GM18499 (cell line): ENCODE results near the gene SLC38A1.

ENCODE experiments used
- ATAC-seq: cut with Tn5 transposase; IDR thresholded peaks from one replicate; pipeline ENCODE4 v1.9.1; 2021; ENCODE audit warnings: moderate number of reproducible peaks; ENCODE audit not compliant: insufficient read depth, unreplicated experiment

The SLC38A1 gene

GRCh38 chr12:46237371-46238045, 31.3 kb downstream of the SLC38A1 start:
- ATAC-seq, result no peak

GRCh38 chr12:46234000-46234399, 34.8 kb downstream of the SLC38A1 start:
- no peak for ATAC-seq

- ATAC-seq, result no peak
Measured at GRCh38 chr12:46233423-46233822, 35.4 kb downstream of the SLC38A1 start.

GRCh38 chr12:46230983-46231382, 37.9 kb downstream of the SLC38A1 start:
- ATAC-seq, result no peak

- ATAC-seq, result no peak
Measured at GRCh38 chr12:46230306-46230705, 38.5 kb downstream of the SLC38A1 start.

DNA sequence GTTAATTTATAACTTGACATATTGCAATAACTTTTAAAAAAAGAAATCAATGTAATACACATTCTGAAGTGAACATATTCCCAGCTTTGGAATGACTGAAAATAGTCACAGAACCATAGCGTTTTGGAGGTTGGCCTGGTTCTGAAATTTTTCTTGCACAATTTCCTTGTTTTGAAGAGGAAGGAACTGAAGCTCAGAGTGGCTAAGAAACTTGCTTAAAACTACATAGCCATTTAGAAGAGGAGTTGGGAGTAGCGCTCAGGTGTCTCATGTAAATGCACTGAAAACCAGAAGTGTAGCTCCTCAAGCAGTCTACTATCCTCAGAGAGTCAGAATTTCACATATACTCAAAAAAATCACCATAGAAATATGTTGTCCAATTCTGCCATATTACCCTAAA, 41.2 kb downstream of the SLC38A1 start:
- no peak for ATAC-seq

DNA sequence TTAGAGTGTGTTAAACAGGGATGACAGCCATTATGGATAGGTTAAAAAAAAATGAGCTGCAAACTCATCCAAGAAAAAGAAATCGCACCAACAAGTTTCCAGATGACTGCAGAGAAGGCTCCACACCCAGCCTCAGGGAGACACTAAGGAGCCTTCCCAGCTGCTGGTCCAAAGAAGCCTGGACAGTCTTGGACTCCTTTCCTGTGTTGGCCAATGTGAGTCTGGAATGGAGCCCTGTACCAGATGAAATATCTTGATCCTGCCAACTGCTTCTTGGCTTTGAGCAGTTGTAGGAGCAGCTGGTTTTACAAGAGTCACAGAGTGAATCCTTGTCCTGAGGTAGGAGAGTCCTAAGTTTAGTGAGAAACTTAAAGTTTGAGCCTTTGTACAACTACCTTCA, 44.5 kb downstream of the SLC38A1 start:
- ATAC-seq, result no peak

DNA sequence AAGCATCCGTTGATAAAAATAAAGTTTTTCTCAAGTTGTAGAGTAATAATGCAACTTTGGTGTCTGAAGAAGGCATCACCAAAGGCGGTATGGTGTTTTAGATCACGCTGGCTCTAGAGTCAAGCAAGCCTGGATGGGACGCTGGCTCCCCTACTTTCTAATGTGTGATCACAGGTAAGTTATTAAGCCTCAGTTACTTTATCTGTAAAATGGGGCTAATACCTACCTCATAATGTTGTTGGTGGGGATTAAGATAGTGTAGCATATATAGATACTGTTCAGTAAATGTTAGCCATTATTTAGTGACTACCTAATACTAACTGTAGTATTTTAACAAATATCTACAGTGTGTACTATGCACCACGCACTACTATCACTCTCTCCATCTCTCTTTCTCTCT, 45.8 kb downstream of the SLC38A1 start:
- no peak for ATAC-seq

- ATAC-seq, result no peak
Measured at GRCh38 chr12:46222636-46223035, 46.2 kb downstream of the SLC38A1 start.

- no peak for ATAC-seq
Measured at GRCh38 chr12:46221255-46222128, 47.4 kb downstream of the SLC38A1 start.

DNA sequence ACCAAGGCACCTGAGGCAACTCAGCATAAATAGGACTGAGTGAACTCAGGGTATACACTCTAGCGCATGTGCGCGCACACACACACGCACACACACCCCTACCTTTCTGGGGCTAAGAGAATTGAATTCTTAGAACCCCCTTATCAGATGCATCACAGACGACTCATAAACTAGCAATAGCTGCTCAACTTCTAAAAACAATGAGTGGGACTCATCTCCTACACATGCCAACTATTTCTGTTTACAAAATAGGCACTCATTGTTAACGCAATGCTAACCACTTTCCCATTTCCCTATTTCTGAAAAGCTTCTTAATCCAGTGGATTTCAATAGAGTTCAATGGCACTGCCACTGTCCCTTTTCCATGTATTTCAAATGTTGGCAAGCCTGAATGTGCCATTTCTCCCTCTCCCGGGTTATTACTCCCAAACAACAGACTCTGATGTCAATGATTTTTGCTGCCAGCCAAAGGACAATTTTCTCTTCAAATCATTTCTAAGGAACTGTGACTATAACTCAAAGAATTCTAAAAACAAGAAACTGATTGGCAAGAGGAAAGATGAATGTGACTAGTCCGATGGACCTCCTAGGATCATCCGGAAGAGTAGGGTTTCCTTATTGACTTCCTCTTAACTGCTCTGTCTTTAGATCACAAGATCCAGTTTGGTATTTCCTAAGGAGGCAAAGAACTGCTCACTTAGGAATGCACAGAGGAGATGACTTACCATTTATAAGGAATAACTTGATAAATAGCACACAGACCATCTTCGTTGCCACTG, 48.8 kb downstream of the SLC38A1 start:
- no peak for ATAC-seq

- ATAC-seq, result no peak
Measured at GRCh38 chr12:46219132-46219876, 49.5 kb downstream of the SLC38A1 start.

DNA sequence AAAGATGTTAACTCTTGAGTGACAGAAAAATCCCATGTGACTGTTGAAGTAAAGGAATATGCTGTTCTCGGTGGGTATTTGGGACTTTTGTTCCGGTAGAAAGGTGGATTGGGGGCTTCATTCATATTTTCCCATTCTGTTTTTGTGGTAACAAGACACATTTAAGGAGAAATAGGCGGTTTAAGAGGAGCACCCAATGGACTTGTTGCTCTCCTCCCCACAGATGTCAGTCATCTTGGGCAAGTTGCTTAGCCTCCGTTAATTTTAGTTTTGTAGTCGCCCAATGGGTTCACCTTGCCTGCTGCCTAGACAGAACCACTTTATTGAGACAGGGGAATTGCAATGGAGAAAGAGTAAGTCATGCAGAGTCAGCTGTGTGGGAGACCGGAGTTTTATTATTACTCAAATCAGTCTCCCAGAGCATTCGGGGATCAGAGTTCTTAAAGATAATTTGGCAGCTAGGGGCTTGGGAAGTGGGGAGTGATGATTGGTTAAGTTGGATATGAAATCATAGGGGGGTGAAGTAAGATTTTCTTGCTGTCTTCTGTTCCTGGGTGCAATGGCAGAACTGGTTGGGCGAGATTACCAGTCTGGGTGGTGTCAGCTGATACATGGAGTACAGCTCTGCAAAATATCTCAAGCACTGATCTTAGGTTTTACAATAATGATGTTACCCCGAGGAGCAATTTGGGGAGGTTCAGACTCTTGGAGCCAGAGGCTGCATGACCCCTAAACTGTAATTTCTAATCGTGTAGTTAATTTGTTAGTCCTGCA, 50.3 kb downstream of the SLC38A1 start:
- ATAC-seq, result no peak

- ATAC-seq, result peak; percentile 34
Measured at GRCh38 chr12:46217541-46218321, 51.1 kb downstream of the SLC38A1 start.

- peak; percentile 30 for ATAC-seq
Measured at GRCh38 chr12:46214668-46215436, 54.0 kb downstream of the SLC38A1 start.

GRCh38 chr12:46212108-46212982, 56.5 kb downstream of the SLC38A1 start:
- no peak for ATAC-seq

DNA sequence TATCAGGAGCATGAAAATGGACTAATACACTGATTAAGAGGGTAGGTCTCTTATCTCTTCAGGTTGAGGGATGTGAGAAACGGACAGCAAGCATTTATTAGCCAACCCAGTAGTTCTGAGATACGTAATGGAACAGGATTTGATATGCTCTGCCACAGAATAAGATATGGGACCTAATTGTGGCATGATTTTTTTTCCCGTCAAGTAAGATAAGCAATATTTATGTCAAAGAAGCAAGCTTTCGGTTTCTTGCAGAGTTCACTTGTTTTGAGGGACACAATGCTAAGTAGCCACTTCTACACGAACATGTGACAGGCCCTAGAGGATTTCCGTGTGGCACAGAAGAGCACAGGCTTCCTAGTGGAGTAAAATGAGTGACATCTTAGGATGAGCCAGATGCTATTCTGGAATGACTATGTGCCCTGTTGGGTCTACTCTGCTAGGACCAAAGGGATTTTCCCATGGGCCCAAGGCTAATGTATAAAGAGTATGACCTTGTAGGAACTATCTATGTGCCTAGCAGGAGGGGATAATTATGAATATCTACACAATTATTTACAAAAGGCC, 57.9 kb downstream of the SLC38A1 start:
- ATAC-seq, result no peak
